ENCODE measurements around the gene CDX2. TPM values are rescaled to one million over a fixed set of nuclear protein-coding genes. Genes with fewer than 3 reads are reported as not detected.

The CDX2 gene
- total and polyA plus RNA-seq, 9 of the 15 experiments (the other 6 are each of a cell fraction or from before 2014, with no cell fraction given), result 0.04 TPM; not detected in 8

DNA sequence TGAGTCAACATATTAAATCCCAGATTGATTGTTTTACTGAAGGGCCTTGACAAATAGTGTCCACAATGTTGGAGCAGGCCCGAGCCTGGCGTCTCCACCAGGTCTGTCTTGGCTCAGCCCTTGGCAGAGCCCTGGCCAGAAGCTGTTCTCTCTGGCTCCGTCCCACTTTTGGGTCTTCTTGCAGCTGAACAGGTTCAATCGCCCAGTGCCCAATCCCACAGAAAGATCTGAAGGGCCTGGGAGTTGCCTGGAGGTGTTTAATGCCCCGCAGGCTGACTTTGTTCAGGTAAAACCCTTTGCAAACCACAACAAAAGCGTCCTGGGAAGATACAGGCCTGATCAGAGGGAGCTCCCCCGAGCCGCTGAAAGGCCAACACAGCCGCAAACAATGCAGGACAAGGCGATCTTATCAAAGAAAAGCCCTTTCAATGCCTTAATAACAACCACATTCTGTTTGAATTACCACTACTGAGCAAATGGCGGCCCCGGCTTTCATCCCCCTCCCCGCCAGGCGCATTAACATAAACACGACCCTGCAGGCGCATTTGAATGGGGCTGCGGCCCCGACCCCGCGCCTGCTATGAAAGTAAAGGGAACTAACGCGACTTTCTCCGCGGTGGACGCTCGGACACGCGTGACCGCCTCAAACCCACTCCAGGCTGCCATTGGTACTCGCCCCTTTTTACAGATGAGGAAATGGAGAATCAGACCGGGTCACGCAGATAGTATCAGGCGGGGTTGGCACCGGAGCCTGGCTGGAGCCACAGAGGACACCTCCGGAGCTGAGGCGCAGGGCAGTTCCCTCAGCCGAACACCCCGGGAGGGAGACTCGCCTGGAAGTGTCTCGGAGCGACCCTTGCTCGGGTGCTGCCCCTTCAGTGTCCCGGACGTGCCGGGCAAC, 3.1 kb downstream of the CDX2 start:
- H3K27ac ChIP-seq (ENCODE audit: extremely low read depth, low read depth, low read length), result no peak overlapping the region
- H3K36me3 ChIP-seq (ENCODE audit: control insufficient read depth, insufficient read depth, low read length), result no peaks in the 10 kb centered on the region
- H3K9me3 ChIP-seq (replicated peaks; ENCODE audit: control insufficient read depth, insufficient read depth, low read depth, low read length), result no peaks in the 10 kb centered on the region
- H2AFZ ChIP-seq (ENCODE audit: low read depth, low read length), result no peak overlapping the region
- FAIRE-seq (no peak), DNase-seq (ENCODE audit: extremely low read depth in 1 of 4, low spot score in 3 of 4) (no peak), ATAC-seq (no peak)
- POLR2A ChIA-PET, result interaction anchor here (0.6 kb wide), 1 partner anchor 182 kb away, joined by 3 read pairs; no protein-coding TSS in a partner anchor
- in situ Hi-C loops (cut with MboI) (loop anchor here (25.0 kb wide), 1 partner anchor 454 kb away; no protein-coding TSS in a partner anchor), intact Hi-C loops (cut with micrococcal nuclease) (no loop called here)
- no peak for TF ChIP-seq PRMT5 (CRISPR knock-in tag; IDR thresholded peaks at IDR 0.05)
- TF ChIP-seq ARHGAP35 (IDR thresholded peaks at IDR 0.05; ENCODE audit: partially characterized antibody), result no peak
- TF ChIP-seq ZNF24 (IDR thresholded peaks at IDR 0.05), result no peak
- TF ChIP-seq, protein P1, sequence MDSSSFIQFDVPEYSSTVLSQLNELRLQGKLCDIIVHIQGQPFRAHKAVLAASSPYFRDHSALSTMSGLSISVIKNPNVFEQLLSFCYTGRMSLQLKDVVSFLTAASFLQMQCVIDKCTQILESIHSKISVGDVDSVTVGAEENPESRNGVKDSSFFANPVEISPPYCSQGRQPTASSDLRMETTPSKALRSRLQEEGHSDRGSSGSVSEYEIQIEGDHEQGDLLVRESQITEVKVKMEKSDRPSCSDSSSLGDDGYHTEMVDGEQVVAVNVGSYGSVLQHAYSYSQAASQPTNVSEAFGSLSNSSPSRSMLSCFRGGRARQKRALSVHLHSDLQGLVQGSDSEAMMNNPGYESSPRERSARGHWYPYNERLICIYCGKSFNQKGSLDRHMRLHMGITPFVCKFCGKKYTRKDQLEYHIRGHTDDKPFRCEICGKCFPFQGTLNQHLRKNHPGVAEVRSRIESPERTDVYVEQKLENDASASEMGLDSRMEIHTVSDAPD (CRISPR knock-in tag; IDR thresholded peaks at IDR 0.05), result no peak
- TF ChIP-seq RNF2 (IDR thresholded peaks at IDR 0.05), result no peak
- no peak for TF ChIP-seq SMAD3 (CRISPR knock-in tag; conservative IDR thresholded peaks at IDR 0.05)
- no peak for TF ChIP-seq ZNF707 (CRISPR knock-in tag; conservative IDR thresholded peaks at IDR 0.05)
- TF ChIP-seq, protein P2, sequence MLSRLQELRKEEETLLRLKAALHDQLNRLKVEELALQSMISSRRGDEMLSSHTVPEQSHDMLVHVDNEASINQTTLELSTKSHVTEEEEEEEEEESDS (CRISPR knock-in tag; IDR thresholded peaks at IDR 0.05), result no peak
- no peak for TF ChIP-seq TGIF2 (CRISPR knock-in tag; IDR thresholded peaks at IDR 0.05)
- no peak for TF ChIP-seq NELFE (IDR thresholded peaks at IDR 0.05; ENCODE audit: insufficient read depth, insufficient read length)
- no peak for TF ChIP-seq LCOR (CRISPR knock-in tag; IDR thresholded peaks at IDR 0.05)
- TF ChIP-seq DEAF1 (CRISPR knock-in tag; IDR thresholded peaks at IDR 0.05), result no peak
- TF ChIP-seq SMC3 (conservative IDR thresholded peaks at IDR 0.05; ENCODE audit: insufficient read depth, low read depth, low read length), result no peak
- TF ChIP-seq MTA3 (IDR thresholded peaks at IDR 0.05; ENCODE audit: borderline replicate concordance), result no peak
- TF ChIP-seq, protein P3, sequence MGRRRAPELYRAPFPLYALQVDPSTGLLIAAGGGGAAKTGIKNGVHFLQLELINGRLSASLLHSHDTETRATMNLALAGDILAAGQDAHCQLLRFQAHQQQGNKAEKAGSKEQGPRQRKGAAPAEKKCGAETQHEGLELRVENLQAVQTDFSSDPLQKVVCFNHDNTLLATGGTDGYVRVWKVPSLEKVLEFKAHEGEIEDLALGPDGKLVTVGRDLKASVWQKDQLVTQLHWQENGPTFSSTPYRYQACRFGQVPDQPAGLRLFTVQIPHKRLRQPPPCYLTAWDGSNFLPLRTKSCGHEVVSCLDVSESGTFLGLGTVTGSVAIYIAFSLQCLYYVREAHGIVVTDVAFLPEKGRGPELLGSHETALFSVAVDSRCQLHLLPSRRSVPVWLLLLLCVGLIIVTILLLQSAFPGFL (CRISPR knock-in tag; IDR thresholded peaks at IDR 0.05), result no peak
- TF ChIP-seq, protein P4, sequence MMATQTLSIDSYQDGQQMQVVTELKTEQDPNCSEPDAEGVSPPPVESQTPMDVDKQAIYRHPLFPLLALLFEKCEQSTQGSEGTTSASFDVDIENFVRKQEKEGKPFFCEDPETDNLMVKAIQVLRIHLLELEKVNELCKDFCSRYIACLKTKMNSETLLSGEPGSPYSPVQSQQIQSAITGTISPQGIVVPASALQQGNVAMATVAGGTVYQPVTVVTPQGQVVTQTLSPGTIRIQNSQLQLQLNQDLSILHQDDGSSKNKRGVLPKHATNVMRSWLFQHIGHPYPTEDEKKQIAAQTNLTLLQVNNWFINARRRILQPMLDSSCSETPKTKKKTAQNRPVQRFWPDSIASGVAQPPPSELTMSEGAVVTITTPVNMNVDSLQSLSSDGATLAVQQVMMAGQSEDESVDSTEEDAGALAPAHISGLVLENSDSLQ (IDR thresholded peaks at IDR 0.05), result no peak
- TF ChIP-seq HEY1 (CRISPR knock-in tag; IDR thresholded peaks at IDR 0.05; ENCODE audit: borderline replicate concordance), result no peak
- no peak for TF ChIP-seq KDM2B (CRISPR knock-in tag; IDR thresholded peaks at IDR 0.05)
- H3K79me2 ChIP-seq (ENCODE audit: control insufficient read depth, insufficient read depth, low read length), result no peaks in the 10 kb centered on the region
- no peaks in the 10 kb centered on the region; the same call in 1 of the 2 replicates for H4K20me1 ChIP-seq (replicated peaks; ENCODE audit: control insufficient read depth, insufficient read depth, low read length)
- 4% methylated on average over 36 of the region's 45 CpGs for WGBS (ENCODE audit: insufficient coverage, low coverage, missing lambda C conversion rate)
- no peak overlapping the region for H3K4me2 ChIP-seq (ENCODE audit: insufficient read depth, low read length)
- H3K27me3 ChIP-seq (ENCODE audit: control insufficient read depth in 2 of 2, insufficient read depth in 2 of 2, low read length in 2 of 2), result peaks cover 12 to 75% of the 10 kb centered on the region in 2 experiments; a peak in 4 of 5 replicates
- BruUV-seq (replicated peaks), result no TSS peak
- CTCF ChIA-PET (ENCODE audit: low intra/inter-chr PET ratio), result no interaction called here
- H3K4me3 ChIP-seq, result no peak overlapping the region
- H3K9ac ChIP-seq (ENCODE audit: insufficient read depth in 1 of 2, low read depth in 2 of 2, low read length in 2 of 2), result no peak overlapping the region; a peak in 1 of 4 replicates
- peaks cover 0 to 3% of the 10 kb centered on the region in 2 experiments; a peak in 1 of 5 replicates for H3K4me1 ChIP-seq (replicated peaks in 1 of 2; ENCODE audit: control insufficient read depth in 2 of 2, insufficient read depth in 2 of 2, low read length in 2 of 2)
- no peaks in the 10 kb centered on the region for H3K9me1 ChIP-seq (ENCODE audit: control insufficient read depth, insufficient read depth, low read length)

All from K562 (cell line).